ENCODE results near the gene TBC1D3B. TPM values are rescaled to one million over a fixed set of nuclear protein-coding genes. Genes with fewer than 3 reads are reported as not detected.
"Not testable (repeated sequence)": the region's sequence is repeated elsewhere in the genome, so short reads cannot be mapped to it uniquely, and the experiment has no call there.

Gene TBC1D3B
- total and polyA plus RNA-seq, 2 of the 13 experiments (the other 11 are each of a cell fraction or from before 2014, with no cell fraction given): 1.1 to 1.8 TPM

DNA sequence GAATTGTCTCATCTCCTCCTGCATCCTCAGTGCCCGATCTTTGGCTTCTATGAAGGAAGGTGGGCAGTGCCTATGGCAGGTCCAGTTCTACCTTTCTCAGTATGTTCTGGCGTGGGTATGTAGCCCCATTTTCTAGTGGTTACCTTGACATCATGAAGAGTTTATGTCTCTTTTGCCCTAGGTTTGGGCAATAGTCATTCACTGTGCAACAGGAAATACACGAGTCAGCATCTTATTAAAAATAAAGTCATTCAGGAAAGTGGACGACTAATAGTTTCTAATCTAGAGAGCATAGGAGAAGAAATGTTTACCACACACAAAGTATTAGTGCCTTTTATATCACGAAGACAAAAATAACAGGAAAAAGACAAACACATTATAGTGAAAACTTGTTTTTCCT is 13.6 kb upstream of the TBC1D3B start:
- in situ Hi-C loops (cut with HindIII; ENCODE audit: extremely low pct_ligation_motif_present, low pct_unique_long_range_greater_than_20kb): loop anchor here (5.0 kb wide), 1 partner anchor 108 kb away; no protein-coding TSS in a partner anchor
- H4K20me1 ChIP-seq (ENCODE audit: insufficient read depth, low read length); CTCF ChIA-PET (ENCODE audit: low intra/inter-chr PET ratio, low total read pairs); H3K4me3 ChIP-seq (replicated peaks in 1 of 3; ENCODE audit: insufficient read depth in 1 of 3, low read depth in 2 of 3, low read length in 3 of 3); H3K4me2 ChIP-seq (ENCODE audit: low read depth, low read length); H3K79me2 ChIP-seq (ENCODE audit: insufficient read depth, low read length); ATAC-seq; H3K36me3 ChIP-seq (replicated peaks in 1 of 2; ENCODE audit: control insufficient read depth in 1 of 2, insufficient read depth in 2 of 2, low read length in 2 of 2); DNase-seq (ENCODE audit: low spot score); H3K9ac ChIP-seq (ENCODE audit: insufficient read depth, low read depth, low read length); H2AFZ ChIP-seq (ENCODE audit: low read length); H3K9me3 ChIP-seq (ENCODE audit: low read length); intact Hi-C loops (cut with micrococcal nuclease; ENCODE audit: unreplicated experiment); POLR2A ChIA-PET; H3K27ac ChIP-seq (ENCODE audit: extremely low read length, insufficient read depth, low read length); BruUV-seq (replicated peaks); FAIRE-seq: not testable (repeated sequence)
- TF ChIP-seq MAFF (IDR thresholded peaks at IDR 0.05; ENCODE audit: low read depth, low read length) (peak; percentile 75), MAFK (conservative IDR thresholded peaks at IDR 0.05 in 1 of 2, IDR thresholded peaks at IDR 0.05 in 1 of 2; ENCODE audit: low read length in 2 of 2) (peak; percentile 51 to 78)
- peaks cover 7 to 22% of the 10 kb centered on the region in 2 experiments; a peak in 3 of 5 replicates for H3K27me3 ChIP-seq (ENCODE audit: control insufficient read depth in 1 of 2, insufficient read depth in 2 of 2, low read length in 2 of 2)
- WGBS (ENCODE audit: low lambda C conversion rate): 22% methylated on average over 5 of the region's 5 CpGs
- peaks cover 15% of the 10 kb centered on the region for H3K4me1 ChIP-seq (ENCODE audit: insufficient read depth, low read length)

DNA sequence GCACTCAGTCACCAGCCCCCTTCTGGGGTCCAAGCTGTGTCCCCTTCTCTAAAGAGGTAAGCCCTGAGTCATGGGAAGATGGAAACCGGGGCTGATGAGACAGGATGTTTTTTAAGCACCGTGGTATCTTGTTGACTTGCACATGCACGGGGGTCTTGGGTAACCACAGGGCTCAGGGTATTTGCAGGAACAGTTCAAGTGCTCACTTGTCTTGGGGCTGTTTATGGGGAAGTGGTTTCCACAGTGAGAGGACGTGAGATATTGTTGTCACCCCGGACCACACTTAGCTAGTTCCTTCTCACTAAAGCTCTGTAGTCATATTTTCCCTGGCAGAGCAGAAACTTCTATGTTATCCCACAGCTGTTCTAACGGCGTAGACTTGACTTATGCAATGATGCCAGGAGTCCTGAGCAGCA is 12.5 kb upstream of the TBC1D3B start:
- H2AFZ ChIP-seq (ENCODE audit: low read length): no peak overlapping the region
- no peak overlapping the region for H3K9ac ChIP-seq (ENCODE audit: insufficient read depth, low read depth, low read length)
- H3K9me3 ChIP-seq (ENCODE audit: low read length): no peaks in the 10 kb centered on the region
- peaks cover 15% of the 10 kb centered on the region for H3K4me1 ChIP-seq (ENCODE audit: insufficient read depth, low read length)
- no peak overlapping the region for H3K4me3 ChIP-seq (replicated peaks in 1 of 3; ENCODE audit: insufficient read depth in 1 of 3, low read depth in 2 of 3, low read length in 3 of 3)
- intact Hi-C loops (cut with micrococcal nuclease; ENCODE audit: unreplicated experiment): no loop called here
- no peak for TF ChIP-seq MED1 (CRISPR knock-in tag; IDR thresholded peaks at IDR 0.05)
- TF ChIP-seq POLR2G (IDR thresholded peaks at IDR 0.05; ENCODE audit: low read depth, low read length): no peak
- TF ChIP-seq, protein P1, sequence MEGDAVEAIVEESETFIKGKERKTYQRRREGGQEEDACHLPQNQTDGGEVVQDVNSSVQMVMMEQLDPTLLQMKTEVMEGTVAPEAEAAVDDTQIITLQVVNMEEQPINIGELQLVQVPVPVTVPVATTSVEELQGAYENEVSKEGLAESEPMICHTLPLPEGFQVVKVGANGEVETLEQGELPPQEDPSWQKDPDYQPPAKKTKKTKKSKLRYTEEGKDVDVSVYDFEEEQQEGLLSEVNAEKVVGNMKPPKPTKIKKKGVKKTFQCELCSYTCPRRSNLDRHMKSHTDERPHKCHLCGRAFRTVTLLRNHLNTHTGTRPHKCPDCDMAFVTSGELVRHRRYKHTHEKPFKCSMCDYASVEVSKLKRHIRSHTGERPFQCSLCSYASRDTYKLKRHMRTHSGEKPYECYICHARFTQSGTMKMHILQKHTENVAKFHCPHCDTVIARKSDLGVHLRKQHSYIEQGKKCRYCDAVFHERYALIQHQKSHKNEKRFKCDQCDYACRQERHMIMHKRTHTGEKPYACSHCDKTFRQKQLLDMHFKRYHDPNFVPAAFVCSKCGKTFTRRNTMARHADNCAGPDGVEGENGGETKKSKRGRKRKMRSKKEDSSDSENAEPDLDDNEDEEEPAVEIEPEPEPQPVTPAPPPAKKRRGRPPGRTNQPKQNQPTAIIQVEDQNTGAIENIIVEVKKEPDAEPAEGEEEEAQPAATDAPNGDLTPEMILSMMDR (CRISPR knock-in tag; IDR thresholded peaks at IDR 0.05): no peak
- TF ChIP-seq ZNF460 (CRISPR knock-in tag; IDR thresholded peaks at IDR 0.05; ENCODE audit: borderline replicate concordance): no peak
- TF ChIP-seq NONO (IDR thresholded peaks at IDR 0.05): no peak
- TF ChIP-seq NONO (CRISPR knock-in tag; conservative IDR thresholded peaks at IDR 0.05): no peak
- no peak for TF ChIP-seq ZSCAN21 (CRISPR knock-in tag; IDR thresholded peaks at IDR 0.05; ENCODE audit: borderline replicate concordance)
- H3K79me2 ChIP-seq (ENCODE audit: insufficient read depth, low read length): no peaks in the 10 kb centered on the region
- H3K27ac ChIP-seq (ENCODE audit: extremely low read length, insufficient read depth, low read length): no peak overlapping the region
- BruUV-seq (replicated peaks): no TSS peak
- WGBS (ENCODE audit: low lambda C conversion rate): 5% methylated on average over 7 of the region's 7 CpGs
- no peak for FAIRE-seq
- H3K36me3 ChIP-seq (replicated peaks in 1 of 2; ENCODE audit: control insufficient read depth in 1 of 2, insufficient read depth in 2 of 2, low read length in 2 of 2): no peaks in the 10 kb centered on the region
- POLR2A ChIA-PET: no interaction called here
- no peaks in the 10 kb centered on the region for H4K20me1 ChIP-seq (ENCODE audit: insufficient read depth, low read length)
- no peak for ATAC-seq
- DNase-seq (ENCODE audit: low spot score): no peak
- in situ Hi-C loops (cut with HindIII; ENCODE audit: extremely low pct_ligation_motif_present, low pct_unique_long_range_greater_than_20kb): no loop called here
- CTCF ChIA-PET (ENCODE audit: low intra/inter-chr PET ratio, low total read pairs): no interaction called here
- H3K4me2 ChIP-seq (ENCODE audit: low read depth, low read length): no peak overlapping the region
- H3K27me3 ChIP-seq (ENCODE audit: control insufficient read depth in 1 of 2, insufficient read depth in 2 of 2, low read length in 2 of 2): peaks cover 9 to 25% of the 10 kb centered on the region in 2 experiments; a peak in 3 of 5 replicates

DNA sequence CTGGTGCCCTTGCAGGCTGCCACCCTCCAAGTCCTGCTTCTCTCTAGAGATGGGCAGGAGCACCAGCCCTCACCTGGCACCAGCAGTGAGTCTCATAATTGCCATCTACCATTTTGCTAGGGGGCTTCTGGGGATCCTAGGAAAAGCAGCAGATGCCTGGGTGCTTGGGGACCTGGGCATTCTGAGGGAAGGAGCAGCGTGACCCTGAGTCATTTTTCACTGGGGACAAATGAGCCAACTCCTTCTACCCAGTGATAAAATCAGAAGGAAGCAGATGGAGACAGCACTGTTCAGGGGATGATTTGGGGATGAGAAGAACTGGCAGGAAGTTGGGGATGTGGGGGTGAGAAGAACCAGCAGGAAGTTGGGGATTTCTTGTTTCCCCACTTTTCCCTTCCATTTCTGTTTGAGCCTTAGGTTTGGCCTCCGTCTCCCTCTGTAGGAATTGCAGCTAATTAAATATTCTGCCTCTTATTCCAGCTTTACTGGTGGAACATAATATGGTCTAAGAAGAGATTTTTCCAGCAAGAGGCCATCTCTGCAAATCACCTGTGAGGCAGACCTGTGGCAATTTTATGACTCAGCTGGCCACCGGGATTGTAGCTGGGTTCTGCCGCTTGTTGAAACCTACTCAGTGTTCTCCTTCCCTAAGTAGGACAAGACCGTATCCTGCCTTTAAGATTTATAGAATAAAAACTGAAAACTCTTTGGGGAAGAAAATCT is 11.7 kb upstream of the TBC1D3B start:
- H3K9me3 ChIP-seq (ENCODE audit: low read length); H4K20me1 ChIP-seq (ENCODE audit: insufficient read depth, low read length); H3K27ac ChIP-seq (ENCODE audit: extremely low read length, insufficient read depth, low read length); BruUV-seq (replicated peaks); ATAC-seq; DNase-seq (ENCODE audit: low spot score); CTCF ChIA-PET (ENCODE audit: low intra/inter-chr PET ratio, low total read pairs); H3K79me2 ChIP-seq (ENCODE audit: insufficient read depth, low read length); H2AFZ ChIP-seq (ENCODE audit: low read length); H3K4me2 ChIP-seq (ENCODE audit: low read depth, low read length); FAIRE-seq; H3K9ac ChIP-seq (ENCODE audit: insufficient read depth, low read depth, low read length); H3K36me3 ChIP-seq (replicated peaks in 1 of 2; ENCODE audit: control insufficient read depth in 1 of 2, insufficient read depth in 2 of 2, low read length in 2 of 2); H3K4me3 ChIP-seq (replicated peaks in 1 of 3; ENCODE audit: insufficient read depth in 1 of 3, low read depth in 2 of 3, low read length in 3 of 3); intact Hi-C loops (cut with micrococcal nuclease; ENCODE audit: unreplicated experiment); POLR2A ChIA-PET; in situ Hi-C loops (cut with HindIII; ENCODE audit: extremely low pct_ligation_motif_present, low pct_unique_long_range_greater_than_20kb): not testable (repeated sequence)
- peaks cover 15% of the 10 kb centered on the region for H3K4me1 ChIP-seq (ENCODE audit: insufficient read depth, low read length)
- H3K27me3 ChIP-seq (ENCODE audit: control insufficient read depth in 1 of 2, insufficient read depth in 2 of 2, low read length in 2 of 2): peaks cover 16 to 33% of the 10 kb centered on the region in 2 experiments; a peak in 4 of 5 replicates
- 23% methylated on average over 5 of the region's 5 CpGs for WGBS (ENCODE audit: low lambda C conversion rate)
